Neuronal stem cell (in vitro differentiated cells): ENCODE data around the gene SRGAP2C.
"Not testable (repeated sequence)": the region's sequence is repeated elsewhere in the genome, so short reads cannot be mapped to it uniquely, and the experiment has no call there.

ENCODE experiments used
- DNase-seq: peaks from one replicate; pipeline ENCODE4 v3.0.0-alpha.2; 2013; ENCODE audit warnings: low spot score
- H2AFZ ChIP-seq: one replicate; pipeline ENCODE4 v1.6.1; 2013; ENCODE audit warnings: mild to moderate bottlenecking, low read length, inconsistent platforms
- H2AK5ac ChIP-seq: 2 replicates; pipeline ENCODE4 v1.6.1; 2013; ENCODE audit warnings: low read depth, mild to moderate bottlenecking, inconsistent platforms, low read length, moderate library complexity, mixed read lengths
- H2BK120ac ChIP-seq: 2 replicates; pipeline ENCODE4 v1.6.1; 2013; ENCODE audit warnings: low read depth, mild to moderate bottlenecking, inconsistent platforms, low read length, moderate library complexity, mixed read lengths
- H2BK12ac ChIP-seq: one replicate; pipeline ENCODE4 v1.6.1; 2013; ENCODE audit warnings: low read length, inconsistent platforms
- H2BK15ac ChIP-seq: 2 replicates; pipeline ENCODE4 v1.6.1; 2013; ENCODE audit warnings: mild to moderate bottlenecking, low read length, inconsistent platforms, mixed read lengths
- H2BK5ac ChIP-seq: one replicate; pipeline ENCODE4 v1.6.1; 2013; ENCODE audit warnings: inconsistent platforms, mild to moderate bottlenecking, low read length, moderate library complexity
- H3K14ac ChIP-seq: one replicate; pipeline ENCODE4 v1.6.1; 2013; ENCODE audit warnings: low read length, inconsistent platforms
- H3K18ac ChIP-seq: 2 replicates; pipeline ENCODE4 v1.6.1; 2013; ENCODE audit warnings: low read length, inconsistent platforms
- H3K23ac ChIP-seq: 2 replicates; pipeline ENCODE4 v1.6.1; 2013; ENCODE audit warnings: low read depth, mild to moderate bottlenecking, mixed read lengths, low read length, inconsistent platforms; ENCODE audit not compliant: poor library complexity
- H3K27ac ChIP-seq: replicated peaks from 3 replicates; pipeline ENCODE4 v1.5.1; 2013; ENCODE audit warnings: low read length, inconsistent platforms
- H3K27me3 ChIP-seq, 3 experiments: 2 replicates each; pipeline ENCODE4 v1.6.1; 2013; ENCODE audit warnings: low read length in 3 of 3, mild to moderate bottlenecking in 2 of 3, inconsistent platforms in 1 of 3, low read depth in 1 of 3, mixed read lengths in 1 of 3, moderate library complexity in 1 of 3; ENCODE audit not compliant: control insufficient read depth in 3 of 3, insufficient read depth in 3 of 3
- H3K36me3 ChIP-seq, 2 donors: replicated peaks in 1 of 2; 2 replicates each; pipeline ENCODE4 v1.6.1; 2013; ENCODE audit warnings: low read length in 2 of 2; ENCODE audit not compliant: control insufficient read depth in 2 of 2, insufficient read depth in 2 of 2
- H3K4ac ChIP-seq: 2 replicates; pipeline ENCODE4 v1.6.1; 2013; ENCODE audit warnings: inconsistent platforms, mild to moderate bottlenecking, low read length, moderate library complexity
- H3K4me1 ChIP-seq, 2 donors: 1 replicate in 1 of 2; 2 replicates in 1 of 2; pipeline ENCODE4 v1.6.1; 2013; ENCODE audit warnings: low read length in 2 of 2, low read depth in 1 of 2; ENCODE audit not compliant: control insufficient read depth in 2 of 2, insufficient read depth in 1 of 2
- H3K4me2 ChIP-seq: one replicate; pipeline ENCODE4 v1.6.1; 2013; ENCODE audit warnings: mild to moderate bottlenecking, low read length, inconsistent platforms; ENCODE audit not compliant: insufficient read depth, poor library complexity, severe bottlenecking
- H3K4me3 ChIP-seq, 2 donors: 2 replicates each; pipeline ENCODE4 v1.5.1; 2013; ENCODE audit warnings: low read length in 2 of 2, mild to moderate bottlenecking in 2 of 2, inconsistent platforms in 1 of 2, moderate library complexity in 1 of 2
- H3K79me1 ChIP-seq: one replicate; pipeline ENCODE4 v1.6.1; 2013; ENCODE audit warnings: low read depth, mild to moderate bottlenecking, inconsistent platforms, low read length, moderate library complexity
- H3K9ac ChIP-seq: one replicate; pipeline ENCODE4 v1.6.1; 2013; ENCODE audit warnings: mild to moderate bottlenecking, low read depth, low read length, inconsistent platforms; ENCODE audit not compliant: poor library complexity
- H3K9me3 ChIP-seq, 2 donors: replicated peaks in 1 of 2; 2 replicates each; pipeline versions ENCODE3 to v1.6.1; 2013; ENCODE audit warnings: low read length in 2 of 2, mild to moderate bottlenecking in 2 of 2, inconsistent platforms in 1 of 2, low read depth in 1 of 2, mixed read lengths in 1 of 2, moderate library complexity in 1 of 2; ENCODE audit not compliant: control insufficient read depth in 2 of 2, insufficient read depth in 1 of 2
- H4K8ac ChIP-seq: one replicate; pipeline ENCODE4 v1.6.1; 2013; ENCODE audit warnings: low read depth, mild to moderate bottlenecking, inconsistent platforms, low read length, moderate library complexity
- H4K91ac ChIP-seq: one replicate; pipeline ENCODE4 v1.6.1; 2013; ENCODE audit warnings: low read length, low read depth, mild to moderate bottlenecking, inconsistent platforms; ENCODE audit not compliant: poor library complexity
- WGBS, 2 donors: extraction: QIAGEN DNeasy Blood & Tissue Kit; methylation state at CpG; one replicate each; pipeline ENCODE4 v1.1.7; 2013; ENCODE audit warnings: missing lambda C conversion rate in 2 of 2, mixed read lengths in 1 of 2; ENCODE audit not compliant: insufficient read length in 2 of 2, insufficient replicate concordance in 1 of 2; ENCODE audit errors: extremely low coverage in 2 of 2; 5-methylcytosine and 5-hydroxymethylcytosine counted together

Gene SRGAP2C

DNA sequence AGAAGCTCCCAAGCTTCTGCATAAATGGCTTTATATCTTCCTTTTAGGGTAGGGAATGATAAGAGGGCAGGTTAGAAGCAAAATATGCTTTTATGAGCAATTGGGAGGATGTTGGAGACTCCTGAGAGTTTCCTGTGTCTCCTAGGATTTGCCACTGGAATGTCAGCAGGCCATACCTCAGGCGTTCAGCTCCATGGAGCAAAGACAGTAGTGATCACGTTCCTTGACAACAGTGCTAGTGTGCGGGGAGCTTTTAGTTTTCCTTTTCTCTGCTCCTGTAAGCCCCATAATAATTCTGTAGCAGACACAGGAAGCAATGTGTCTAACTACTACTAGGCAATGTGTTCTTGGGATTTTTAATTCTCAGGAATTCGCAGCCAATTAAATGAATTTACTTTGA is 113.8 kb downstream of the SRGAP2C start:
- not testable (repeated sequence) for H3K14ac ChIP-seq, H4K8ac ChIP-seq, H3K4me2 ChIP-seq, H3K4ac ChIP-seq, H3K23ac ChIP-seq, H2BK5ac ChIP-seq, H3K4me1 ChIP-seq, H3K9me3 ChIP-seq, H3K18ac ChIP-seq, H3K79me1 ChIP-seq, H2BK15ac ChIP-seq, H3K27ac ChIP-seq, H4K91ac ChIP-seq, H2BK12ac ChIP-seq, H3K9ac ChIP-seq, H3K4me3 ChIP-seq, H3K36me3 ChIP-seq, H2AFZ ChIP-seq, H3K27me3 ChIP-seq, H2BK120ac ChIP-seq, H2AK5ac ChIP-seq, DNase-seq
- no CpG with 5 or more reads among the region's 4 CpGs for WGBS, 2 donors

DNA sequence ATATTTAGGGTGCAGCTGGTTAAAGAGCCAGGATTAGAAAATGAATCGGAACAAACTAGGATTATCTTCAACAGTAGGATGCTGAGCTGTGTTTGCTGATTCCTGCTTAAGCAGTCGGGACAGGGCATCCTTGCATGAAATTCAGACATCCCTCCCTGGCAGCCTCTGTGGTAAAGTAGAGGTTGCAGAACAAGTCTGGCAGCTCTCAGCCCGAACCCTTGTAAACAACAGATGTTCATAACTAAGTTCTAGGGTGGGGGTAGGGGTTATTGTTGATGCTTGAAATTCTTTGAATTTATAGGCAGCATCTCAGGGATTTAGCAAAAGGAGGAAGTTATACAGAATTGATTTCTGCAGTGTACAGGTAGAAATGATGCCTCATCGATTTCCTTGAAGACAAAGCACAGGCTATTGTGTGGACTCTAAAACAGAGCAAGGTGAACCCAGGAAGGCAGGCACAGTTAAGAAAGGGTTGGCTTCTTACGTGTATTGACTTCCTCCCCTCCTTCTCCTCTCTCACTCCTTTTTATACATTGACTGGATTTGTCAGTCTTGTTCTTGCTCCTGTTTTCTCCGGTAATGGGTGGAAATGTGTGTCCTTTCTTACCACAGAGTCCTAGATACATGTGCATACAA is 114.9 kb downstream of the SRGAP2C start:
- H3K27ac ChIP-seq, H2BK120ac ChIP-seq, H3K4me1 ChIP-seq, H2AFZ ChIP-seq, H3K18ac ChIP-seq, H3K36me3 ChIP-seq, H3K4ac ChIP-seq, H3K14ac ChIP-seq, H3K79me1 ChIP-seq, H3K27me3 ChIP-seq, H4K91ac ChIP-seq, DNase-seq, H3K9ac ChIP-seq, H2BK12ac ChIP-seq, H2BK15ac ChIP-seq, H4K8ac ChIP-seq, H2BK5ac ChIP-seq, H3K4me2 ChIP-seq, H3K23ac ChIP-seq, H3K9me3 ChIP-seq, H2AK5ac ChIP-seq, H3K4me3 ChIP-seq: not testable (repeated sequence)
- WGBS, 2 donors: no CpG with 5 or more reads among the region's 6 CpGs

DNA sequence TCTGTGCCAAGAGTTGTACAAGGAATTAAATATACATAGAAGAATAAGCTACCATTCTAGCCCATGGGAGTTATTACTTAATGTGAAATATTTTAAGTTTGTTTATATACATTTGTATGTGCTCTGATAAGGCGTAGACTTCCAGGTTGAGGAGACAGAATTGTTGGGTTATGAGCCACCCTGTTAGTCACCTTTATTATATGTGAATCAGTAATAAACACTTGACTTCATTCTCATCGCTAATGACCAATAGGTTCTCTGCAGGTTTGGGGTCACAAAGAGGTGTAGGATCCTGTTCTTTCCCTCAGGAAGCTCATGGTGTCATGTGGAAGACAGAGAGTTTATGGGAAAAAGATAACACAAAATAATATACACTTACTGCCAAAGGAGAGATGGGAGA is 117.1 kb downstream of the SRGAP2C start:
- H2AK5ac ChIP-seq, H3K18ac ChIP-seq, H3K27ac ChIP-seq, H3K9me3 ChIP-seq, H2BK12ac ChIP-seq, H3K36me3 ChIP-seq, H3K4ac ChIP-seq, H3K79me1 ChIP-seq, H3K23ac ChIP-seq, H3K27me3 ChIP-seq, H3K14ac ChIP-seq, H2BK120ac ChIP-seq, H3K4me1 ChIP-seq, H2AFZ ChIP-seq, H4K8ac ChIP-seq, H3K4me2 ChIP-seq, H2BK15ac ChIP-seq, H3K4me3 ChIP-seq, H3K9ac ChIP-seq, H2BK5ac ChIP-seq, DNase-seq, H4K91ac ChIP-seq: not testable (repeated sequence)
- WGBS, 2 donors: no CpG with 5 or more reads among the region's 2 CpGs

DNA sequence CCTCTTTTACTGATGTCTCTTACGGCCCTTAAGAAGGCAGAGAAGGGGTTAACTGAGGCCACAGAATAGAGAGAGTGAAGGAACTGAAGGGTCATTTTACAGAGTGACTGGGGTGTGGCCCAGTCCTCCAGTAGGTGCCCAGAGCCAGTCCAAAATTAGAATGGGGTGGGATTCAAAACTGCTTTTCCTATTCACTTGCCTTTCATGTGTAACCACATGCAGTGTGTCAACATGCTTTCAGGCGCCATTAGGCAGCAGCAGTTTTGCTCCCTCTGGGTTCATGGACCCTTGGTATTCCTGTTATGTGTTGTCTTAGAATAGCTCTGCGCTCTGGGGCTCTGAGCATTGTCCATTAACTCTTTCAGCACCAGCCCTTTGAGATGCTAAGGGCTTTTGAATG is 123.0 kb downstream of the SRGAP2C start:
- not testable (repeated sequence) for H3K18ac ChIP-seq, H2BK120ac ChIP-seq, H3K36me3 ChIP-seq, H3K4me1 ChIP-seq, H4K91ac ChIP-seq, DNase-seq, H2BK5ac ChIP-seq, H3K9me3 ChIP-seq, H3K9ac ChIP-seq, H3K4me2 ChIP-seq, H2AFZ ChIP-seq, H3K14ac ChIP-seq, H3K23ac ChIP-seq, H2BK12ac ChIP-seq, H3K27me3 ChIP-seq, H3K4me3 ChIP-seq, H2BK15ac ChIP-seq, H3K27ac ChIP-seq, H4K8ac ChIP-seq, H3K79me1 ChIP-seq, H3K4ac ChIP-seq, H2AK5ac ChIP-seq
- WGBS, 2 donors: no CpG with 5 or more reads among the region's 3 CpGs
